Type B pancreatic cell (in vitro differentiated cells): ENCODE data around the gene ENPP7. TPM values are rescaled to one million over a fixed set of nuclear protein-coding genes. Genes with fewer than 3 reads are reported as not detected.
A peak's percentile ranks its signal among the peaks of the same experiment; 100 is the strongest.

ENCODE experiments used
- DNase-seq: peaks from one replicate; pipeline ENCODE4 v3.0.0; 2021; ENCODE audit warnings: mixed read lengths; ENCODE audit not compliant: unreplicated experiment; ENCODE audit errors: extremely low spot score
- H3K27ac Mint-ChIP-seq: 2 replicates; pipeline ENCODE4 v1.8.0; 2021; ENCODE audit warnings: mild to moderate bottlenecking, mixed read lengths
- H3K27me3 Mint-ChIP-seq: 2 replicates; pipeline ENCODE4 v1.8.0; 2021; ENCODE audit warnings: mixed read lengths
- H3K36me3 Mint-ChIP-seq: 2 replicates; pipeline ENCODE4 v1.8.0; 2021; ENCODE audit warnings: mixed read lengths
- H3K4me1 Mint-ChIP-seq: one replicate; pipeline ENCODE4 v1.8.0; 2021; ENCODE audit warnings: mixed read lengths; ENCODE audit not compliant: unreplicated experiment
- H3K4me3 Mint-ChIP-seq: 2 replicates; pipeline ENCODE4 v1.8.0; 2021; ENCODE audit warnings: mild to moderate bottlenecking, mixed read lengths
- H3K9me3 Mint-ChIP-seq: 2 replicates; pipeline ENCODE4 v1.8.0; 2021; ENCODE audit warnings: mixed read lengths
- CTCF ChIP-seq: fragments of 200-600 bp; sonication (generic); conservative IDR thresholded peaks from 2 replicates; pipeline ENCODE4 v1.5.0; 2021; ENCODE audit warnings: antibody characterized with exemption, mild to moderate bottlenecking
- microRNA-seq: library from miRNA; unstranded; fragments of <30 nt; microRNA quantifications from one replicate; pipeline ENCODE4, GENCODE V29; 2020
- total RNA-seq: library from RNA; stranded (reverse); gene quantifications from 2 replicates; pipeline ENCODE4 v1.2.1, GENCODE V29; 2021; ENCODE audit warnings: low replicate concordance

Gene ENPP7
- total RNA-seq, 1 donor from 2014 or later, result 5.3 TPM

GRCh38 chr17:79789943-79790804, 59.4 kb downstream of the ENPP7 start:
- peak; percentile 83 for TF ChIP-seq CTCF
- H3K9me3 Mint-ChIP-seq, result no peaks in the 10 kb centered on the region
- peak; percentile 72 for DNase-seq
- peaks cover 27% of the 10 kb centered on the region for H3K4me1 Mint-ChIP-seq
- H3K27me3 Mint-ChIP-seq, result peaks cover 67% of the 10 kb centered on the region
- no peak overlapping the region for H3K4me3 Mint-ChIP-seq
- H3K27ac Mint-ChIP-seq, result no peak overlapping the region
- peaks cover 8% of the 10 kb centered on the region for H3K36me3 Mint-ChIP-seq

- H3K27ac Mint-ChIP-seq, result no peak overlapping the region
- no peaks in the 10 kb centered on the region for H3K9me3 Mint-ChIP-seq
- H3K4me3 Mint-ChIP-seq, result no peak overlapping the region
- peaks cover 30% of the 10 kb centered on the region for H3K4me1 Mint-ChIP-seq
- DNase-seq, result peak; percentile 70
- peaks cover 64% of the 10 kb centered on the region for H3K27me3 Mint-ChIP-seq
- H3K36me3 Mint-ChIP-seq, result peaks cover 6% of the 10 kb centered on the region
- TF ChIP-seq CTCF, result no peak
Measured at GRCh38 chr17:79790805-79791734, 60.3 kb downstream of the ENPP7 start.

GRCh38 chr17:79791735-79792161, 61.0 kb downstream of the ENPP7 start:
- Mint-ChIP-seq H3K9me3 (no peaks in the 10 kb centered on the region), H3K27me3 (peaks cover 59% of the 10 kb centered on the region), H3K4me3 (peak overlapping the region; percentile 82), H3K36me3 (peaks cover 6% of the 10 kb centered on the region), H3K27ac (peak overlapping the region; percentile 41), H3K4me1 (peaks cover 34% of the 10 kb centered on the region)
- TF ChIP-seq CTCF, result no peak
- peak; percentile 71 for DNase-seq

Small RNA genes lying within 50 kb of the gene (microRNA-seq; reads per million reads assigned to microRNA genes)
- gene MIR4739, result not detected

Other genes starting within 250 kb of the ENPP7 start
- gene RBFOX3, start 119.9 kb upstream of the ENPP7 start, total RNA-seq, result 1.6 and 2.0 TPM in 2 replicates
- 21.6 and 72.0 TPM in 2 replicates for gene CBX2, start 47.2 kb downstream of the ENPP7 start, total RNA-seq
- 13.3 and 16.0 TPM in 2 replicates for gene CBX8, start 66.1 kb downstream of the ENPP7 start, total RNA-seq
- gene CBX4, start 108.5 kb downstream of the ENPP7 start, total RNA-seq, result 39.6 and 76.2 TPM in 2 replicates